Activated CD8-positive, alpha-beta memory T cell treated with anti-CD3 and anti-CD28 coated beads, Interleukin-2, amount 50 U/mL, for 1 hour (primary cell): Measurements from ENCODE around the gene CD302.
"Not testable (repeated sequence)": the region's sequence is repeated elsewhere in the genome, so short reads cannot be mapped to it uniquely, and the experiment has no call there.

Source experiments
- DNase-seq: peaks from one replicate; pipeline ENCODE4 v3.0.0-alpha.2; 2020; ENCODE audit errors: extremely low read depth

The CD302 gene, protein sequence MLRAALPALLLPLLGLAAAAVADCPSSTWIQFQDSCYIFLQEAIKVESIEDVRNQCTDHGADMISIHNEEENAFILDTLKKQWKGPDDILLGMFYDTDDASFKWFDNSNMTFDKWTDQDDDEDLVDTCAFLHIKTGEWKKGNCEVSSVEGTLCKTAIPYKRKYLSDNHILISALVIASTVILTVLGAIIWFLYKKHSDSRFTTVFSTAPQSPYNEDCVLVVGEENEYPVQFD

DNA sequence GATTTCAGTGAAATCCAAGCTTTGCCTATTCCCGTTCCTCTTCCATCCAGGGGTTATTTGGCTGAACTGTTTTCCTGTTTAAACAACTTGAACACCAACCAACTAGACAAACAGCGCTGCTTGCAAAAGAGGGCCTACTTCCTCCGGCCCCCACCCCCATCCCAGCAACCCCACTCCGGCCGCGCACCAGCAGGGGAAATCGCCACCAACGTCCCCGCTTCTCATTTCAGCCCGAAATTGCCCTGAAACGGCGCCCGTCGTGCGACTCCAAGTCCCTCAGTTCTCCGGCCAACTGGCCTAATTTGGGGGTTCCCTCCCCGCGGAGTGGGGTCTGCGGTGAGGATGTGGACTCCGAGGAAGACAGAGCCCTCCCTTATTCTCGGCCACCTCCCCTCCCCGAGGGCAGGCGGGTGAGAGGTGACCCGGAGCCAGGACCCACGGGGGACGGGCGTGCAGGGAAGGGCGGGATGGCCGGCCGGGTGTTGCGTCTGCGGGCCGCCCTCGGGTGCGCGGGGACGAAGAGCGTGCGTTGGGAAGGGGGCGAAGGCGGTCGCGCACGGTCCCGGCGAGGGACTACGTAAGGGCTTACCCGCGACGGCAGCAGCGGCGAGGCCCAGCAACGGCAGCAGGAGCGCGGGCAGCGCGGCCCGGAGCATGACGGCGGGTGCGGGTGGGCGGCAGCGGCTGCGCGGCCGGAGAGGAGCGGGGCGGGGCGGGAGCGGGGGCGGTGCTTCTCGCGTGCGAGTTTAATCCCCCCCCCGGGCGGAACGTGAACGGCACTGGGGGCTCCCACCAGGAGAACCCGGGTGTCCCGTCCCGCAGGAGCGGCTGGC, at the start of gene CD302:
TSS of gene CD302 (minus strand) at position 666 of the 833 bp plus-strand sequence. CDS start at position 656, 10 bp downstream.
- no peak for DNase-seq

DNA sequence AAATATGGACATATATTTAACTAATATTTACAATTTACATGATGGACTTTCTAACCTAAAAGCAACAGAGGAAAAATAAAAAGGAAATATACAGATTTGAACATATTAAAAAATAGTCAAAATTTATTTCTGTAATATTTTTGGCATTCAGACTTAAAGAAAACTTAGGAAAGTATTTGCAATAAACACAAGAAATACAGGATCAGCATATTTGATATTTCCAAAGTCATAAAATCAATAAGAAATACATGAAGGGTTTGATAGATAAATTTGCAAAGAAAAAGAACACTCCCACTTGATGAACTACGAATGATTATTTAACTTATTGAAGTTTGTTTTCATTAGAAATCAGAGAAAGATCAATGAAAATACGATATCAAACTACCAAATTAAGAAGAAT, 48.6 kb upstream of the CD302 start:
- DNase-seq, result no peak

DNA sequence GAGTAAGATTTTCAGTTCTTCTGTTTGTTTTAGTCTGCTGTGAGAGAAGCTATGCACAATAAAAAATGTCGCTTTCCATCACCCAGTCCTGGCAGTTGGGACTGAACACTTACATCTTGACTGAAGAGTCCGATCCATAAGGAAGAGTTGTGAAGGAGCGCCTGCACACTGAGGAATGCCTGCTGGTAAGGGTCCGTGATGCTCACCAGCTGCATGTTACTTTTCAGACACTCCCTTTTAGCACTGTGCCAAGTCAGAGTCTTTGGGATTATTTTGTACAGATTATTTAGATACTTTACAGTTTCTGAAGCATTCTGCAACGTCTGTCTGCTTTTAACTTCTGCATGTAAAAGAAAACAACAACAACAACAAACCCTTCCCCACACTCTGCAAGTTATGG, 42.6 kb upstream of the CD302 start:
- DNase-seq, result no peak

DNA sequence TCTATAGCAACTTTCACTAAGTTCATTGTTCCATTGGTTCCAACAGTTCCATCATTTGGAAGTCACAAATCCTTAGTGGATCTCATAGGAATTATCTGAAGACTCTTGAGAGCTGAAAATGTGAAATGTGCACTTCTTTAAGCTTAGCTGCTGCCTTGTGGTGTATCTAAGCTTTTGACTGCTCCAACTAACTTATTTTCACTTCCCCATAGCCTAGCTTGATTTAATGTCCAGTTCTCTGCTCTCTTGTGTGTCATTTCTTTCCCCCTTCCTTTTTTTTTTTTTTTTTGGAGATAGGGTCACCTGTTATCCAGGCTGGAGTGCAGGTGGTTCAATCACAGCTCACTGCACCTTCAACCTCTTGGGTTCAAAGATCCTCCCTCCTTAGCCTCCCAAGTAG, 34.9 kb upstream of the CD302 start:
- no peak for DNase-seq

DNA sequence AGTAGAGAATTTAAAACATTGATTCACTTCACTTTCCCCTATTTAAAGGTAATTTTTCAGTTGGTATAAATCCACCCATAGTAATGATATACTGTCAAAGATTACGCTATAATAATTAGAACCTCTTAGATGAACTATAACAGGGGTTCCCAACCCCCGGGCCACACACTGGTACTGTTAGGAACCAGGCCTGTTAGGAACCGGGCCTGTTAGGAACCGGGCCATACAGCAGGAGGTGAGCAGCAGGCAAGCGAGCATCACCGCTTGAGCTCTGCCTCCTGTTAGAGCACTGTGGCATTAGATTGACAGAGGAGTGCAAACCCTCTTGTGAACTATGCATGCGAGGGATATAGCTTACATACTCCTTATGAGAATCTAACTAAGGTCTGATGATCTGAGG, 34.0 kb upstream of the CD302 start:
- DNase-seq, result no peak

DNA sequence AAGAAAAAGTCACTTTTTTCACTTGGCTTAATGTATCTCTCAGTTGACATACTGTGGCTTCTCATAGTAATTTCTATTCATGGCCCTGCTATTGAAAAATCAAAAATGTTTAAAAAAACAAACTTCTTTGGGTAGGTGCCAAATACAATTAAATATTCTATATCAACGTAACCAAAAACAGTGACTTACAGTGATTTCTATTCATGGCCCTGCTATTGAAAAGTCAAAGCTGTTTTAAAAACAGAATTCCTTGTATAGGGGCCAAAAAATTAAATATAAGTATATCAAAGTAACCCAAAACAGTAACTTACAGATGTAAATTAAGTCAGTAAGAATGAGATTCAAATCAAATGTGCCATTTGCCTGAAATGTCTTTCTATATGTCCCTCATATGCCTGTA, 31.4 kb upstream of the CD302 start:
- DNase-seq, result no peak

DNA sequence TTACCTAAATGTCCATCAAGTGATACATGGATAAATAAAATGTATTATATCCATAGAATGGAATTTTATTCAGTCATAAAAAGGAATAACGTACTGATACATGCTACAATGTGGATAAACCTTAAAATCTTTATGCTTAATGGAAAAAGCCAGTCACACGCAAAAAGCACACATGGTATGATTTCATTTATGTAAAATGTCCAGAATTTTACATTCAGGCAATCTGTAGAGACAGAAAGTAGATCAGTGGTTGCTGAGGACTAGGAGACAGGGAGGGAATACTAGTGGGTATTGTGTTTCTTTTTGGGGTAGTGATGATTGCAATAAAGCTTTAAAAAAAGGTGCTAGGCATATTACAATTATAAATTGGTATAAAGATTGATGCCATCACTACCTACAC, 30.7 kb upstream of the CD302 start:
- no peak for DNase-seq

DNA sequence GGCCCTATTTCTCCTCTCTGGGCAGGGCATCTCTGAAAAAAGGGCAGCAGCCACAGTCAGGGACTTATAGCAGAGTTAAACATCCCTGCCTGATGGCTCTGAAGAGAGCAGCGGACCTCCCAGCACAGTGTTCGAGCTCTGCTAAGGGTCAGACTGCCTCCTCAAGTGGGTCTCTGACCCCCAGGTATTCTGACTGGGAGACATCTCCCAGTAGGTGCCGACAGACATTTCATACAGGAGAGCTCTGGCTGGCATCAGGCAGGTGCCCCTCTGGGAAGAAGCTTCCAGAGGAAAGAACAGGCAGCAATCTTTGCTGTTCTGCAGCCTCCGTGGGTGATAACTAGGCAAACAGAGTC, 24.4 kb upstream of the CD302 start:
- DNase-seq, result not testable (repeated sequence)

DNA sequence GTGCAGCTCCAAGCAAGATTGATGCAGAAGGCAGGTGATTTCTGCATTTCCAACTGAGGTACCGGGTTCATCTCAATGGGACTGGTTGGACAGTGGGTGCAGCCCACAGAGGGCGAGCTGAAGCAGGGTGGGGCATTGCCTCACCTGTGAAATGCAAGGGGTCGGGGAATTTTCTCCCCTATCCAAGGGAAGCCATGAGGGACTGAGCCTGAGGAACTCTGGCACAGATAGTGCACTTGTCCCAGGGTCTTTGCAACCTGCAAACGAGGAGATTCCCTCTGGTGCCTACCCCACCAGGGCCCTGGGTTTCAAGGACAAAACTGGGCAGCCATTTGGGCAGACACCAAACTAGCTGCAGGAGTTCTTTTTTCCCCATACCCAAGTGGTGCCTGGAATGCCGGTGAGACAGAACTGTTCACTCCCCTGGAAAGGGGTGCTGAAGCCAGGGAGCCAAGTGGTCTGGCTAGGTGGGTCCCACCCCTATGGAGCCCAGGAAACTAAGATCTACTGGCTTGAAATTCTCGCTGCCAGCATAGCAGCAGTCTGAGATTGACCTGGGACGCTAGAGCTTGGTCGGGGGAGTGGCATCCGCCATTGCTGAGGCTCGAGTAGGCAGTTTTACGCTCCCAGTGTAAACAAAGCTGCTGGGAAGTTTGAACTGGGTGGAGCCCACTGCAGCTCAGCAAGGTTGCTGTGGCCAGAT, 23.9 kb upstream of the CD302 start:
- not testable (repeated sequence) for DNase-seq

DNA sequence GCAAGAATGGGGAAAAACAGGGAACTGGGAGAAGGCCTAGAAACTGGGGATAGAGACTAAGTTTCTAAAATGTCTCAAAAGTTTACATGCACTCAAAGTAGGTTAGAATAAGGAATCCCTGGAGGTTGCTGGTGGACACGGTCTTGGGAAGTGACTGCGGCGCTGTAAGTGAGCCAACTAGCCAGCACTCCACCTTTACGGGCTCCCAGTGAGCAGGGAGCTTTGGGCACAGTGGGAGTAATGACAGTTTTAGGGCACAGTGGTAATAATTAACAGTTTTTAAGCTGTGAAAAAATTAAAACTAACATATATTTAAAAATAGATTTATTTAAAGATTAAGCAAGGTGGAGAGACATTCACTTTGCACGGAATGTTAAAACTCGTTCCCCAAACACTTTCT, 20.9 kb upstream of the CD302 start:
- no peak for DNase-seq

DNA sequence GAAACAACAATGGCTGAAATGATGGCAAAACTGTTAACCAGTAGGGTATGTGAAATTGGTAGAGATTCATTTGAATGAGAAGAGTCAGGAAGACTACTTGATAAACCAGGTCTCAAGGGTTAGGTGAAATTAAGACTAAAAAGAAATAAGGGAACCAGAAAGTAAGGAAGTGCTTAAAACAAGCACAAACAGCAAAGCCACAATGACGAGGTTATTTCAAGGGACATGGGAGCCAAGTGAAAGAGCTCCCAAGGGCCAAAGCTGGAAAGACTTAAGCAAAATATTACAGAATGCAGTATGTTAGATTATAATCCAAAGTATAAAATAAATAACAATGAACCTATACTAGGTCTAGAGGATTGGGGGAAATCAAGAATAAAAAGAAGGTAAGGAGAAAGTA, 19.3 kb upstream of the CD302 start:
- no peak for DNase-seq

DNA sequence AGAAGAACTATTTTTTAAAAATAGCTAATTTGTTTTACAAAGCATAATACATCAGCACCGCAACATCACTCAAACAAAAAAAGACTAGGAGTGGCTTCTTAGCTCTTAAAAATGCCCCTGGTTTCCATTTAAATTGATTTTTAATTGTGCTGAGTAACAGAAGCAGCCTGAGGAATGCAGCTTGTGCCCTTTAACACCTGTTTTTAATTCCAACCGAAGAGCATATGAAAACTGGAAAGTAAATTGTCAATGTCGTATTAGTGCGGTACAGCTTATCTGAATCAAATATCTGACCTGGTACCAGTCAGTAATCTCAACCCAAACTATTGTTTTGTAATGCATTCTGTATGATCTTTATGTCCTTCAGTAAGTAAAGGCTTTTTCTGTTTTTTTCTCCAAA, 13.2 kb upstream of the CD302 start:
- no peak for DNase-seq

DNA sequence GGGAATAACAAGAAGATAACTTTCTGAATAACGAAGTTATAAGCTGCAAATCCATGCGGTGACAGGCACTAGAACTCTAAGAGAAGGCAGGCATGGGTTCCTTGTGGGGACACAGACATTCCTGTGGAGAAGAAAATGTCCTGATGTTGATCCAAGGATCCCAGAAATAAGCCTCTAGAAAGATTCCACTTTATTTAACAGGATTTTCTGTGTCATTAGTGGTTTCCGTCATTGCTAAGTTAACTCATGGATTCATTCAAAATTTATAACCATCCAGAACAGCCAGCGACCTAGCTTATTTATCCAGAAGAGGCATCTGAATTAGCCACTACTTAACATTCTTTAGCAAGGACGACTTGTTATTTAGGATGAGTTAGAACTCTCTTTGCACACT, 10.0 kb upstream of the CD302 start:
- no peak for DNase-seq

DNA sequence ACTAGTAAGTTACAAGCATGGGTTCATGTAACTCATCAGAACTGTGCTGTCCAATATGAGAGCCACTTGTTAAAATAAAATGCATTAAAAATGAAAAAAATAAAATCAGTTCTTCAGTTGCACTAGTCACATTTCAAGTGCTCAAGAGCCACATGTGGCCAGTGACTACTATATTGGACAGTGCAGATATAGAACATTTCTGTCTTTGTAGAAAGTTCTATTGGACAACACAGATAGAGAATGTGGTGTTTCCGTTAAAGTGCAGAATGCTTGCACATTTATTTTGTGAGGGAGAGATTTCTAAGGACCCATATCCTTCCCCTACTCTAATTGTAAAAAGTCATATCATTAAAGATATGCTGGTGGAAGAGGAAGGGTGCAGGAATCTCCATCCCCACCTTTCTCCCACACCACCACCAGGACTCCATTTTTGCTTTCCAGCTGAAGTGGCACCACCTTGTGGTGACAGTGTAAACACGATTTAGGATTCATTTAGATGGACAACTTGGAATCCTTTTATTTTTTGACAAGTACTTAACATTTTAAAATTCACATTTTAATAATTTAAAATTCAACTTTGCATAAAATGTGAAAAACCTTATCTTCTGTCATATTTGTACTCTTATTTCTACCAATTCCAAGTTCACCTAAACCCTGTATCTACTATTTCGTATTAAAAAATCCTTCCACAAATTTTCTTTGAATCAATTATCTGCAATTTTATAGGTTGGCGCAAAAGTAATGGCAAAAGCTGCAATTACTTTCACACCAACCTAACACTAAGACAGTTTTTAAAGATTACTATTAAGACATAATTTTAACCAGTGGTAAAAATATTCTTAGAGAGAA, 9.4 kb upstream of the CD302 start:
- no peak for DNase-seq

DNA sequence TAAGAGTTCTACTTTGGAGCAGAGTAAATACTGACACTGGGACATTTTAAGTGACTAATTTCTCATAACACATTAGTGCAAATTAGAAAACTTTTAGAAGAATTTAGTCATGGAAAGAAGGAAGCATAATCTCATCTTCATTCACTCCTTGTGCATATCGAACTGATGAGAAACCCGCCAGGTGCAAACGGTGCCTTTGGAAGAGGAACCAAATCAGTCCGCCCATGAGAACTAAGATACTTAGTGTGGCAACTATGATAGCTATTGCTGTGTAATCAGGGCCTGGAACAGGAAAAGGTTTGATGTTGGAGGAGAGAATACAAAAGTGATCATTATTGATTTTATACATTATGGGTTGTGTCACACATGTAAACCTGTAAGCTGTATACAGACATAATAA, 6.9 kb upstream of the CD302 start:
- no peak for DNase-seq

DNA sequence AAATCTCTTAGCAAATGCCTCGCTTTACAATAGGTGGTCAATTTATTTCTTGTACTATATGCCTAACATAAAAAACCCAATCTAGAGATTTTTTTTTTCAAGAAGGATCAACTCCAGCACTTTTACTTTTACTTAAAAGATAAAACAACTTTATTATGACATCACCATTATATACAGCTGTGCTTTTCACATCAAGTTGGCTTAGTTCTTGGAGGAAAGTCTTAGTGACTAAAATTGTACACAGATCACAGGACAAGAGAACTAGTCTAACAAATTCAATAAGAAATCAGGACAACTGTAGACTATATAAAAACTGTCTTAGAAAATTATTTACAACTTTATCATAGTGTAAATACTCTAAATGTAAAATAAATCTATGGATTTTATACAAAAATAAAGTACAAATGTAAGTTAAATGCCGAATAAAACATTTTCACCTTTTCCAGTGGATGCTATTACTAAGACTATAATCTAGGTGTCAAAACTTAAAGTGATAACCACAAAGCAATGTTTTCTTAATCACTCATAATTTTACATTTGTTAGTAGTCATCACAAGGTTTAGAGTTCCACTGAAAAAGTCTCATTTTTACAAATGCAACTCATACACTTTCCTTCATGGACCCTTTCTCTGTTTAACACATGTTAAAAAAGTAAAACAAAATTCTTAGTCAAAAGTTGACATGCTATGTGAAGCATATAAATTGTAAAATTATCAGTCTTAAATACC, 5.4 kb upstream of the CD302 start:
- no peak for DNase-seq

DNA sequence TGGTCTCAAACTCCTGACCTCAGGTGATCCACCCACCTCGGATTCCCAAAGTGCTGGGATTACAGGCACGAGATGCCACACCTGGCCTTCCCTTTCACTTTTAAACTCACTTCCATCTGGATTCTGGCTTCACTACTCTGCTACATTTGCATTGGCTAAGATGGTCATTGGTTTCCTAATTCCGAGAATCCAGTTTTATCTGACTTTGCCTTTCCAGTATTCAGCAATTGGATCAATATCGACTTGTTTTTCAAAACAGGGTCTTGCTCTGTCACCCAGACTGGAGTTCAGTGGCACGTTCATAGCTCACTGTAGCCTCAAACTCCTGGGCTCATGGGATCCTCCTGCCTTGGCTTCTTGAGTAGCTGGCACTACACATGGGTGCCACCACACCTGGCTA, 4.7 kb upstream of the CD302 start:
- no peak for DNase-seq

DNA sequence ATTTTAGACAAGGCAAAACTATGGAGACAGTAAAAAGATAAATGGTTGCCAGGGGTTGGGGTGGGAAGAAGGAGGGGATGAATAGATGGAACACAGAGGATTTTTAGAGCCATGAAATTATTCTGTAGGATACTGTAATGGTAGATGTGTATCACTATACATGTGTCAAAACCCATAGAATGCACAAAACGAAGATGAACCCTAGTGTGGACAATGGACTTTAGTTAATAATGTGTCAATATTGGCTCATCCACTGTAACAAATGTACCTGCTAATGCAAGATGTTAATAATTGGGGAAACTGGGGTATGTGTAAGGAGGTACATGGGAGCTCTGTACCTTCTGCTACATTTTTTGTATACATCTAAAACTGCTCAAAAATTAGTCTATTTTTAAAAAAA, 1.8 kb upstream of the CD302 start:
- no peak for DNase-seq

DNA sequence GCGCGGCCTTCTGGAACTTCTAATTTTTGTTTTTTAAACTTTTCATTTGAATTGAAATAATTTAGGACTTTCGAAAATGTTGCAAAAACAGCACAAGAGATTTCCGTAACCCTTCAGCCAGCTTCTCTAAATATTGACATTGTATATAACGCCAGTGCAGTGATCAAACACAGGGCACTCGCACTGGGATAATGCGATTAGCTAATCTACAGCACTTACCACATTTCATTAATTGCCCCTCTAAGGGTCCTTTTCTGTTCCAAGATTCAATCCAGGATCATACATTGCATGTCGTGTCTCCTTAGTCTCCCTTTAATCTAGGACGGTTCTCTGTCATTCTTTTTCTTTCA, 343 bp upstream of the CD302 start:
- DNase-seq, result no peak

DNA sequence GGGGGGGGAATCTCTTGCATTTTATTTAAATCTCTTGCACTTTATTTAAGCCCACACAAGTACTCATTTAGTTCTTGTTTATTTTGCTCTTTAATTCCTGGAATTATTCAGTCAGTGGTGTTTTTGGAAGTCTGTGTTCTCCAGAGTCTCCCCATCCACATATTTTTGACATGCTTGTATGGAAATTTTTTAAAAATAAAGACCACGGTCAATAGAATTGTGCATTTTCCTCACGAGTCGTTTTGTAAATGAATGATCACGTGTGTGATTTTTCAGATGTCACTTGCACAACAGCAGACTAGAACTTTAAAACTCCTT, 824 bp downstream of the CD302 start:
- no peak for DNase-seq

DNA sequence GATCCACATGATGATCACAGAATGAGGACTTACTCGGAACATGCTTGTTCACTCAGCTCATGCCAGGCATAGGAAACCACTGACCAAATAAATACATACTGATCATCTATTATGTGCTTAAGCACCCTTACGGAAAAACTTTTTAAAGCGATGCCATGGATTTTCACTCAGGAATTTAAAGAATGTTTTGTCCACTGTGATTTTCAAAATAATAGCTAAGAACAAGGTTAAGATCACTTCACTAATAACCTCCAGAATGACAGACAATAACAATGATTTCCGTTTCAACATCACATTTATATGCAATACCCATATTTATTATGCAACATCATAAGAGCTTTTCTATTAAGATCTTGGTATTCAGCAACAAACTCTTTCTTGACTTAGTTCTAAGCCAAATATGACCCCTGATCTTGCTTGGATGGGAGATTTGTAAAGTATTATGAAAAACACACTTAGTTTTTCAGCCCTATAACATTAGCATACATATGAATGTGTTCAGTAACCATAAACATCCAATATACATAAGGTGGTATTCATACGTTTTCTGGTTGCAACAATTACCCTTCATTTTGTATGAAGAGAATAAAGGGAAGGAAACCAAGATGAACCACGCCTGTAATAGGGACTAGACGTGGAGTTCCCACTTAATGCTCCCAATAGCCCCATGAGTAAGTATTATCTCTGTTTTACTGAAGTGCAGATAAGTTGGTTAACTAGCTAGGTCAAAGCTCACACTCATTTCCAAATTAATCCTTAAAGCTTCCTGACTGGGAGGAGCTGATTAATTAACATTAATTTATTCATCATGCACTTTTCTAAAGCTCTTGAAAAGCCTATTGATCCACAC, 1.9 kb downstream of the CD302 start:
- no peak for DNase-seq
